Ovary (tissue), 3 donors: ENCODE data around the gene CFAP141.

ENCODE experiments used
- POLR2A ChIP-seq: fragments of 450-650 bp; IDR thresholded peaks from one replicate; pipeline ENCODE4 v1.6.1; 2017; ENCODE audit warnings: antibody characterized with exemption, mild to moderate bottlenecking, moderate library complexity
- TF ChIP-seq, protein P1 (sequence below), 3 donors: fragments of 450-650 bp in 2 of 3; fragments of 200-600 bp in 1 of 3; IDR thresholded peaks; one replicate each; pipeline versions ENCODE4 v1.5.1 to v1.8.0; 2016 to 2022; ENCODE audit warnings: antibody characterized with exemption in 3 of 3, mild to moderate bottlenecking in 1 of 3
- donor health status: DM: no; HTN: no; CAD: no.

DNA sequence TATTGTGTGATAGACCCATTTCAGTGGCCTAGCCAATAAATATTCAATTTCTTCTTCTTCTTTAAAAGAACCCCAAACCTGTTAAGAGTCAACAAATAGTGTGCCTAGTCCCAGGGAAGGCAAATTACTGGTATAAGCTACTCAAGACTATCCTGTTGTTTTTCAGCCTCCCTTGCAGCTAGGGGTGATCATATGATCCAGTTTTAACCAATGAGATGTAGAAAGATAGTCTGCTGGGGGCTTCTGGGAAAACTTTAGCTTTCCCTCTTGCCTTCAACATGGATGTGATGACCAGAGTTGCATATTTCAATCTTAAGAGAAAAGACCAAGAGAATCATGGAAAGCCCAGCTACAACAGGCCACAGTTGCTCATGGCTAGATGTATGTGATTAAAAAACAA is 46.6 kb downstream of the CFAP141 start:
- no peak for TF ChIP-seq POLR2A
- TF ChIP-seq, protein P1, sequence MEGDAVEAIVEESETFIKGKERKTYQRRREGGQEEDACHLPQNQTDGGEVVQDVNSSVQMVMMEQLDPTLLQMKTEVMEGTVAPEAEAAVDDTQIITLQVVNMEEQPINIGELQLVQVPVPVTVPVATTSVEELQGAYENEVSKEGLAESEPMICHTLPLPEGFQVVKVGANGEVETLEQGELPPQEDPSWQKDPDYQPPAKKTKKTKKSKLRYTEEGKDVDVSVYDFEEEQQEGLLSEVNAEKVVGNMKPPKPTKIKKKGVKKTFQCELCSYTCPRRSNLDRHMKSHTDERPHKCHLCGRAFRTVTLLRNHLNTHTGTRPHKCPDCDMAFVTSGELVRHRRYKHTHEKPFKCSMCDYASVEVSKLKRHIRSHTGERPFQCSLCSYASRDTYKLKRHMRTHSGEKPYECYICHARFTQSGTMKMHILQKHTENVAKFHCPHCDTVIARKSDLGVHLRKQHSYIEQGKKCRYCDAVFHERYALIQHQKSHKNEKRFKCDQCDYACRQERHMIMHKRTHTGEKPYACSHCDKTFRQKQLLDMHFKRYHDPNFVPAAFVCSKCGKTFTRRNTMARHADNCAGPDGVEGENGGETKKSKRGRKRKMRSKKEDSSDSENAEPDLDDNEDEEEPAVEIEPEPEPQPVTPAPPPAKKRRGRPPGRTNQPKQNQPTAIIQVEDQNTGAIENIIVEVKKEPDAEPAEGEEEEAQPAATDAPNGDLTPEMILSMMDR (IDR thresholded peaks at IDR 0.05): no peak
